Measurements from ENCODE around the gene PDIA2.
A peak's percentile ranks its signal among the peaks of the same experiment; 100 is the strongest.

The PDIA2 gene

GRCh38 chr16:276426-277077, 6.4 kb upstream of the PDIA2 start:
- DNase-seq (ENCODE audit: low read depth): no peak
- no peak overlapping the region for H3K4me3 ChIP-seq (ENCODE audit: low read depth, low read length)

GRCh38 chr16:278863-279366, 4.0 kb upstream of the PDIA2 start:
- no peak overlapping the region for H3K4me3 ChIP-seq (ENCODE audit: low read depth, low read length)
- DNase-seq (ENCODE audit: low read depth): no peak

GRCh38 chr16:279531-279930, 3.4 kb upstream of the PDIA2 start:
- no peak overlapping the region for H3K4me3 ChIP-seq (ENCODE audit: low read depth, low read length)
- no peak for DNase-seq (ENCODE audit: low read depth)

DNA sequence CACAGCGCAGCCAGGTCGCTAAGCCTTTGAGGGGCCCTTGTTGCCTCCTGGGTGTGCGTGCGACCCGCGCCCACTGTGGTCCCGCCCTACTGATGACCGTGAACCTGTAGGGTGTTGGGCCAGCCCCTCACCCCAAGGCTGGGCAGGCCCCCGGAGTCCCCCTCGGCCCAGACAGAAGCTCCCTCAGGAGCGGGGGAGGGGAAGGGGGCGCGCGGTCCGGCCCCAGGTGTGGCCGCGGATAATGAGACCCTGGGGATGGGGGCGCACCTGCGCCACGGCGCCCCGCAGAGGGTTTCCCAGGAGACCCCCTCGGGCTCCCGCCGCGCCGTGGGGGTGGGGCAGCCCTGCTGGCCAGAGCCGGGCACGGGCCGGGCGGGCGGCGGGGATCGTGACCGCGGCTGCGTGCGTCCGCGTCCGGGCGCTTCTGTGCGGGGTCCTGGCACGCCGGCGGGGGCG, 2.9 kb upstream of the PDIA2 start:
- H3K4me3 ChIP-seq (ENCODE audit: low read depth, low read length): peak overlapping the region; percentile 13
- DNase-seq (ENCODE audit: low read depth): no peak

- peak within 1 kb of the TSS; percentile 38 for H3K4me3 ChIP-seq (ENCODE audit: low read depth, low read length)
- no peak for DNase-seq (ENCODE audit: low read depth)
Observed at GRCh38 chr16:280552-280951, 2.4 kb upstream of the PDIA2 start, which contains the start of gene ARHGDIG. Gene ARHGDIG (plus strand): TSS chr16:280591. CDS start chr16:280681, 90 bp downstream.

DNA sequence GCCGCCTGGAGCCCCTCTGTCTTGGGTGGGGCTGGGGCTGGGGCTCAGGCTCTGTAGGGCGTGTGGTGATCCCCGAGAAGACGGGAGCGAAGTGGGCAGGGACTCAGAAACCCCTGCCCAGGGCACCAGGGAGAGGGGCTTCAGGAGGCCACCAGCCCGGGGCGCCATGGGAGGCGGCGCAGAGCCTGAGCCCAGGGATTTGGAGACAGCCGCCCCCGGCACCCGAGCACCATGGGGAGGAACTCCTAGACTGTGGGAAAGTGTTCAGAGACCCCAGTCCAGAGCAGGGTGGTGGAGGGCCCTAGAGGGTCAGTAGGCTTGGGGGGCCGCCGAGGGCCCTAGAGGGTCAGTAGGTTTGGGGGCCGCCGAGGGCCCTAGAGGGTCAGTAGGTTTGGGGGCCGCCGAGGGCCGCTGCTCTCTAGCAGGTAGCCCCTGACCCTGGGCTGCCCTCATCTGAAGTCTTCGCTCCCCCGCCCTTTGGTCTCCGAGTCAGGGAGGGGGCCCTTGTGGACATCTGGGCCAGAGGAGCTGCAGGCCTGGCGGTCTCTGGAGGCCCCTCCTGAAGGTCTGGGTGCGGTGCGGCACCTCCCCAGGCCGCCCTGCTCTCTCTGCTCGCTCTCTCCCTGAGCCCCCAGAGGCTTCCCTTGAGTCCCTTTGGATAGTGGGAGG, 1.8 kb upstream of the PDIA2 start:
- peak overlapping the region; percentile 38 for H3K4me3 ChIP-seq (ENCODE audit: low read depth, low read length)
- DNase-seq (ENCODE audit: low read depth): no peak

DNA sequence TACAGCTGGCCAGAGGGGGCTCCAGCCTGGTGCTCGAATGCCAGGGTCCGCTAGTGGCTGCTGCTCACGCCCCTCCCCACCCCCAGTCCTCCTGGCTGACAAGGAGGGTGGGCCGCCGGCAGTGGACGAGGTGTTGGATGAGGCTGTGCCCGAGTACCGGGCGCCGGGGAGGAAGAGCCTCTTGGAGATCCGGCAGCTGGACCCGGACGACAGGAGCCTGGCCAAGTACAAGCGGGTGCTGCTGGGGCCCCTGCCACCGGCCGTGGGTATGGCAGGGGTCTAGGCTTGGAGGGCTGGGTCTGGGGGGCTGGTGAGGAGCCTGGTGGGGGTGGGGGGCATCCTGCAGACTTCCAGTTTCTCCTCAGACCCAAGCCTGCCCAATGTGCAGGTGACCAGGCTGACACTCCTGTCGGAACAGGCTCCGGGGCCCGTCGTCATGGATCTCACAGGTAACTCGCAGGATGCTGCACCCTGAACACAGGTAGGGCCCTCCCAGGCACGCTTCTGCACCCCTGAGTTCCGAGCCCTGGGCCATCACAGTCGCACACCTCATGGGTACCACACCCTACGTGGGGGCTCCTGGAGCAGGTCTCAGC, 1.2 kb upstream of the PDIA2 start:
- no peak for DNase-seq (ENCODE audit: low read depth)

GRCh38 chr16:282491-282890, 473 bp upstream of the PDIA2 start:
- no peak overlapping the region for H3K4me3 ChIP-seq (ENCODE audit: low read depth, low read length)
- no peak for DNase-seq (ENCODE audit: low read depth)

More for the DNA sequence above, 1.2 kb upstream of the PDIA2 start:
- H3K4me3 ChIP-seq (ENCODE audit: low read depth, low read length): no peak overlapping the region

DNA sequence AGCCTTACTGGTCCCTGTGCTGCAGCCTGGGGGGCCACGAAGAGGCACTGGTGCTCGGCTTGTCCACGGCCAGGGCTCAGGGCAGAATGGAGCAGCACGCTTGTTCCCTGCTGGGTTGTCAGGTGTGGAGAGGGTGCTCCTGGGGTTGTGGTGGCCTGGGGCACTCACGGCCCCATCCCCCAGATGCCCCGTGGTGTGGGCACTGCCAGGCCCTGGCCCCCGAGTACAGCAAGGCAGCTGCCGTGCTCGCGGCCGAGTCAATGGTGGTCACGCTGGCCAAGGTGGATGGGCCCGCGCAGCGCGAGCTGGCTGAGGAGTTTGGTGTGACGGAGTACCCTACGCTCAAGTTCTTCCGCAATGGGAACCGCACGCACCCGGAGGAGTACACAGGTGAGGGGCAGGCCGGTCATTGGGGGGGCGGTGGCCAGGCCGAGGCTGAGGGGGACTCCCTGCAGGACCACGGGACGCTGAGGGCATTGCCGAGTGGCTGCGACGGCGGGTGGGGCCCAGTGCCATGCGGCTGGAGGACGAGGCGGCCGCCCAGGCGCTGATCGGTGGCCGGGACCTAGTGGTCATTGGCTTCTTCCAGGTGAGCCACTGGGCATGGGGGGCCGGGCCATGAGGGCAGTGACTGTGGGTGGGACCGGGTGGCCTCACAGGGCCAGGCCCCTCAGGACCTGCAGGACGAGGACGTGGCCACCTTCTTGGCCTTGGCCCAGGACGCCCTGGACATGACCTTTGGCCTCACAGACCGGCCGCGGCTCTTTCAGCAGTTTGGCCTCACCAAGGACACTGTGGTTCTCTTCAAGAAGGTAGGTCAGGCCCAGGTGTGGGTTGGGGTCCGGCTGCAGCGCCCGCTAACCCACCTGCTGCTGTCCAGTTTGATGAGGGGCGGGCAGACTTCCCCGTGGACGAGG, 1.5 kb downstream of the PDIA2 start:
- no peak overlapping the region for H3K4me3 ChIP-seq (ENCODE audit: low read depth, low read length)

DNA sequence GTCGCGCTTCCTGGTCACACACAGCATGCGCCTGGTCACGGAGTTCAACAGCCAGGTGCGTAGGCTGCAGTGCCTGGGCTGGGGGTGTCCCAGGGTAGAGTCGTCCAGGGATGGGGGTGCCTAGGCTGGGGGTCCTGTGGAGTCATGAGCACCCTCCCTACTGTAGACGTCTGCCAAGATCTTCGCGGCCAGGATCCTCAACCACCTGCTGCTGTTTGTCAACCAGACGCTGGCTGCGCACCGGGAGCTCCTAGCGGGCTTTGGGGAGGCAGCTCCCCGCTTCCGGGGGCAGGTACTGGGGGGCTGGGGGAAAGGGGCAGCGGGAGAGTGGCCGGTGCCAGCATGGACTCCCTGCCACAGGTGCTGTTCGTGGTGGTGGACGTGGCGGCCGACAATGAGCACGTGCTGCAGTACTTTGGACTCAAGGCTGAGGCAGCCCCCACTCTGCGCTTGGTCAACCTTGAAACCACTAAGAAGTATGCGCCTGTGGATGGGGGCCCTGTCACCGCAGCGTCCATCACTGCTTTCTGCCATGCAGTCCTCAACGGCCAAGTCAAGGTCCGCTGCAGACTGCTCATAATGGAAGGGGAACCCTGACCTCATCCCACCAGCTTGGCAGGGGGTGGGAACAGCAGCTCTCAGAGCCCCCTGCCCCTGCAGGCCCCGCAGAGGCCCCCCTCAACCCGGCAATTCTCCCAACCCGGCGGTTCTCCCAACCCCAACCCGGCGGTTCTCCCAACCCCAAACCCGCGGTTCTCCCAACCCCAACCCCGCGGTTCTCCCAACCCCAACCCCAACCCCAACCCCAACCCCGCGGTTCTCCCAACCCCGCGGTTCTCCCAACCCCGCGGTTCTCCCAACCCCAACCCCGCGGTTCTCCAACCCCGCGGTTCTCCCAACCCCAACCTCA, 2.4 kb downstream of the PDIA2 start:
- no peak overlapping the region for H3K4me3 ChIP-seq (ENCODE audit: low read depth, low read length)
- no peak for DNase-seq (ENCODE audit: low read depth)

More for the DNA sequence above, 1.5 kb downstream of the PDIA2 start:
- DNase-seq (ENCODE audit: low read depth): no peak

- no peak overlapping the region for H3K4me3 ChIP-seq (ENCODE audit: low read depth, low read length)
- DNase-seq (ENCODE audit: low read depth): no peak
Observed at GRCh38 chr16:286491-287297, 3.7 kb downstream of the PDIA2 start.

- no peak for DNase-seq (ENCODE audit: low read depth)
- no peak overlapping the region for H3K4me3 ChIP-seq (ENCODE audit: low read depth, low read length)
Observed at GRCh38 chr16:287298-287811, 4.4 kb downstream of the PDIA2 start.

DNA sequence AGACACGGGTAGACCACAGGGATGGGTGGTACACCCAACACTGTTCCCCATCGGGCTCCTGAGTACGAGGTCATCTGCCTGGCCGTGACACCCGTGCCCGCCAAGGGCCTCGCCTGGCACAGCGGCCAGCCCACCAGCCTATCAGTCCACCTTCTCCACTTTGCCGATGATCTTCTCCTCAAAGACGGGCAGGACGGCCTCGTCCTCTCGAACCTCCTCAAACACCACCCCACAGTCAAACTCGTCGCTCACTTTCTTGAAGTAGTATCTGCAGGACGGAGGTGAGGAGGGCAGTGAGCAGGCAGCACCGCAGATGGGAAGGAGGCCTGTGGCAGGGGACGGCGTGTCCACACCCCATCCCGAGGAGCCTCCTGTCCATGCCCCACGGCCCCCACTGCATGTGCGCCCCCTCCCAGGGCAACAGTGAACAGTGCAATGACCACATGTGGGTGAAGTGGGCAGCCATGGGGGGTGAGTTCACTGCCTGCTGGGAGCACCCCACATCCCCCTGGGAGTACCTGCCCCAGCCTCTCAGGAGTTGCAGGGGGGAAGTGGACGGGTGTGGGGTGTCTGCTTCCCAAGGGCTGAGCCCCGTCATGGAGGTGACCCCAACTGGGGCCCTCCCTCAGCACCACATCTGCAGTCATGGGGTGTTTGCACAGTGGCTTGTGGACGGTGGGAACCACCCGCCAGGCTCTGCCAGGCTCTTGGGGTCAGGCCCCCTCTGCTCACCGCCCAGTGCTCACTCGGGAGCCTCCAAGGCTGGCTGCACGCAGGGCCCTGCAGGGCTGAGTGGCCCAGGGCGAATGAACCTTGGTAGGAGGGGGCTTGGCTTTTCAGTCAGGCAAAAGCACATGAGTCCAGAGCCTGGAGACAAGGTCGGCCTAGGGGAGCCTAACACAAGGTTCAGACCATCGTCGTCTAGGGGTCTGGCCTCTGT, 5.3 kb downstream of the PDIA2 start:
- no peak overlapping the region for H3K4me3 ChIP-seq (ENCODE audit: low read depth, low read length)
- no peak for DNase-seq (ENCODE audit: low read depth)

- DNase-seq (ENCODE audit: low read depth): no peak
- H3K4me3 ChIP-seq (ENCODE audit: low read depth, low read length): no peak overlapping the region
Observed at GRCh38 chr16:289395-289997, 6.5 kb downstream of the PDIA2 start.

DNA sequence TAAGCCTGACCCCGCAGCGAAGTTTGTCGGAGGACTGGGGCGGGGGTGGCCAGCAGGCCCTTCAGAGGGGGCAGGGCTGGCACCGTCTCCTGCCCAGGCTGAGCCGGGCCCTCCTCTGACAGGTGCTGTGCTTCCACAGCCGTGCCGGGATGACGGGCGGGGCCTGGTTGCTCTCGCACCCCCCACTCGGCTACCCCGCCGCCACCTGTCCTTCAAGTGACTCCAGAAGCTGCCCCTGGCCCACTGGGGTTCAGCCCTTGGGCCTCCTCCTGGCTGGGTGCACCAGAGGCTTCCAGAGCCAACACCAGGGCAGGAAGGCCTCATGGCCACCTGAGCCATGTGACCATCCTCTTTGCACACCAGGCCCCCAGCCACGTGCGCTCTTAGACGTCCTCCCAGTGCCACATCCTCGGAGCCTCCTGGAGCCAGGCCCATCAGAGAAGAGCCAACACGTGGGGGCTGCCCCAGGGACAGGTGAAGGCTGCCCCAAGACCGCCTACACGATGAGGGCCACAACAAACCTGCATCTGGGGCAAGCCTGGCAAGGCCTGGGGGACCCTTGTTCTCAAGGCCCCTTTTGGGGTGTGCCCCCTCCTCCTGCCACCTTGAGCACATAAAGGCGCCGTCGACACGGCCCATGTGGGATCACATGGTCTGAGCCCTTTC, 7.2 kb downstream of the PDIA2 start:
- H3K4me3 ChIP-seq (ENCODE audit: low read depth, low read length): no peak overlapping the region
- DNase-seq (ENCODE audit: low read depth): no peak

All from skeletal muscle cell (primary cell).